GM18868 (cell line): ENCODE results near the gene RNU1-2.
"Not testable (repeated sequence)": the region's sequence is repeated elsewhere in the genome, so short reads cannot be mapped to it uniquely, and the experiment has no call there.

Source experiments
- ATAC-seq: cut with Tn5 transposase; IDR thresholded peaks from one replicate; pipeline ENCODE4 v1.9.1; 2021; ENCODE audit warnings: mild to moderate bottlenecking, moderate library complexity; ENCODE audit not compliant: unreplicated experiment

RNU1-2 gene

DNA sequence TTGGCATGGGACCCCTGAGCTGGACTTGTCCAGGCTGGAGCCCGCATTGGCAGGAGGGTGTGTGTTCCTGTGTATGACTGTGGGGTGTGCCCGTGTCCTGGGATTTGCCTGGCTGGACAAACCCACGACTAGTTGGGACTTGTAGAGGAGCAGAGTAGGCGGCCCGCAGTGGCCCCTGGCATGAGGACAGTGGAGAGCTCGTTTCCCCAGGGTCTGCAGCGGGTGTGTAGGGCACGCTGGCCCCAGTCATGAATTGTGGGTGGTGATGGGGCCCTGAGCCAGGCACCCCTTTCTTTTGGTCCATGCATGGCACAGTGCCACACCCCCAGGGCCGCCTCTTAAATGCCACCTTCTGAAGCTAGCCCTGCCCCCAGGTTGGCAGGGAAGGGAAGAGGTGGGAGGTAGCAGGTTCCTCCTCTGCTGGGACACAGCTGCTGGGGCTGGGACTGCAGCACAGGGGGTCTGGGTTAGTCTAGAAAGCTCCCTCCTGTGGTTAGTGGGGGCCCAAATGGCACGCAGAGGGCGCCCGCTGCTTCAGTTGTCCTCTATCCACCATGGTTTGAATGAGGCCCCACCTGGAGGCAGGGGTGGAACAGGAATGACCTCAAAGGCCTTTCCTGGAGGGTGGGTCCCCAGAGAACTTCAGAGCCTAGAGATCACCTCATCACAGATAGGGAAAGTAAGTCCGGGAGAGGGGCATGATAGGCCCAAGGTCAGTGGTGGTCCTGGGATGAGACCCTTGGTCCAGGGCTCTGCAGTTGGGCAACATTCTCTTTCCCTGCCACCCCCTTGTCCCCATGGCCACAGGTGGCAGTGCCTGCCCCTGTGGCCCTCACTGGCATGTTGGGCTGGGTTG lies 30.1 kb downstream of the RNU1-2 start:
- ATAC-seq = no peak

DNA sequence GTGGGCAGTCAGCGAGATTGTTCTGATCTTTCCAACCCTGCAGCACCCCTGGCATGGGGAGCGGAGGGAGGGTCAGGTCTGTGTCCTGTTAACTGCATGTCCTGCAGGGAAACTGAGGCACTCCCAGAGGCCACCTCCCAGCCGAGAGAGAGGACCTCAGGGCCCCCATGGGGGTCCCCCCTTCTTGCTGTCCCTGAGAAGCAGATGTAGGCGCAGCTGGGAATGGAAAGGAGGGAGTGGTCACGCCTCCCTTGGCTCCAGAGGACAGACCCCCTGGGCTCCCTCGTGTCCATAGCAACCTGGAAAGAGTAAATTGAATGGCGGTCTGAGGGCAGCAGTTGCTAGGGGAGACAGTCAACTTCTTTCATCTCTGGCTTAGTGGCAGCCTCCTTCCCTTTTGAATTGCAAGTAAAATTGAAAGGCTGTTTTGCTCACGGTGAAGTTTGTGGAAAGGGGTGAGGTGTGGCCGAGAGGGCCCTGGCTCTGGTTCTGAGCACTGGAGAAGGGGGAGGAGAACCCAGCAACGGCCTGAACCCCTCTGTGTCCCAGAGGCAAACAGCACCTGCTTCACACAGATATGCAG lies 30.8 kb downstream of the RNU1-2 start:
- no peak for ATAC-seq

- no peak for ATAC-seq
Observed at GRCh38 chr1:16927256-16927655, 31.5 kb downstream of the RNU1-2 start.

DNA sequence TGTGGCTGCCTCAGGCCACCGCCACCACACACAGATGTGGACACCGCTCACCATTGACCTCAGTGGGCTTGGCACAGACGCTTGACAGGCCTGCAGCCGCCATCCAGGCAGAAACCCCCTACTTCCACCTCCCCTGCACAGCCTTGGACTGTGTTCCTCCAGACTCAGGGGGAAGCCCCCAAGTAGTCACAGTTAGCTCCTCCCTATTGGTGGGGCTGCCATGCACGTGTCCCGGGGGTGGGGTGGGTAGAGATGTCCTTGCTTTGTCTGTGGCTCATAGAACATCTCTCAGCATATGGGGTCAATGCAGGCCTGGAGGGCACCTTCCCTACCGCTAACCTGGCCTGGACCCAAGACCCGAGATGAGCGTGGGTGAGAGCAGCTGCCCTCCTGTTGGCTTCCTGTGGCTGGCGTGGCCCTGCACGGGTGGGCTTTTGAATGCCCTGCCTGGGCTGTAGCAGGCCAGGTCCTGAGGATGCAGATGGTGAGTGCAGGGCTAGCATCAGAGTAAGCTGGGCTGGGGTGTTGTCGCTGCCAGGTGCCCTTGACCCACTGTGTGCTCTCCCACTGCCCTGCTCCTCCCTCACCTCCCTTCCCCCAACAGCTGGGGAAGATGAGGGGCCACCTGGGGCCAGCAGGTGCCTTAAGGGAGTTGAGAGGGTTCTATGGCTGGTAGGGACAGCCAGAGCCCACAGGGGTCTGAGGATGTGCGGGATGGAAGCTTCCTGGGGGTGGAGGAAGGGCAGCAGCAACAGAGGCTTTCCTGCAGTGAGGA lies 32.1 kb downstream of the RNU1-2 start:
- ATAC-seq = no peak

- ATAC-seq = not testable (repeated sequence)
Observed at GRCh38 chr1:16929146-16930041, 33.6 kb downstream of the RNU1-2 start.

- ATAC-seq = not testable (repeated sequence)
Observed at GRCh38 chr1:16931206-16931934, 35.6 kb downstream of the RNU1-2 start.

GRCh38 chr1:16933945-16934344 lies 38.2 kb downstream of the RNU1-2 start:
- ATAC-seq = not testable (repeated sequence)

DNA sequence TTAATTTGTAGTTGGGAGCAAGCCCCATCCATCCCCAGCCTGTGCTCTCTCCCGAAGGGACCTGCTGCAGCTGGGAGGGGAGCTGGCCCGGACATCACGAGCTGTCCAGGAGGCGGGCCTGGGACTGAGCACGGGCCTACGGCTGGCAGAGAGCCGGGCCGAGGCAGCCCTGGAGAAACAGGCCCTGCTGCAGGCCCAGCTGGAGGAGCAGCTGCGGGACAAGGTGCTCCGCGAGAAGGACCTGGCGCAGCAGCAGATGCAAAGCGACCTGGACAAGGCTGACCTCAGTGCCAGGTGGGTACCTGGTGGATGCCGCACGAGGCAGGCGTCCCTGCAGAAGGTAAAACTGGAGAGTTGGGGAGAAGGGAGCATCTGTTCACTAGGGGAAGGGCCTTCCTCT lies 40.8 kb downstream of the RNU1-2 start:
- not testable (repeated sequence) for ATAC-seq

GRCh38 chr1:16938351-16939321 lies 42.9 kb downstream of the RNU1-2 start:
- no peak for ATAC-seq

DNA sequence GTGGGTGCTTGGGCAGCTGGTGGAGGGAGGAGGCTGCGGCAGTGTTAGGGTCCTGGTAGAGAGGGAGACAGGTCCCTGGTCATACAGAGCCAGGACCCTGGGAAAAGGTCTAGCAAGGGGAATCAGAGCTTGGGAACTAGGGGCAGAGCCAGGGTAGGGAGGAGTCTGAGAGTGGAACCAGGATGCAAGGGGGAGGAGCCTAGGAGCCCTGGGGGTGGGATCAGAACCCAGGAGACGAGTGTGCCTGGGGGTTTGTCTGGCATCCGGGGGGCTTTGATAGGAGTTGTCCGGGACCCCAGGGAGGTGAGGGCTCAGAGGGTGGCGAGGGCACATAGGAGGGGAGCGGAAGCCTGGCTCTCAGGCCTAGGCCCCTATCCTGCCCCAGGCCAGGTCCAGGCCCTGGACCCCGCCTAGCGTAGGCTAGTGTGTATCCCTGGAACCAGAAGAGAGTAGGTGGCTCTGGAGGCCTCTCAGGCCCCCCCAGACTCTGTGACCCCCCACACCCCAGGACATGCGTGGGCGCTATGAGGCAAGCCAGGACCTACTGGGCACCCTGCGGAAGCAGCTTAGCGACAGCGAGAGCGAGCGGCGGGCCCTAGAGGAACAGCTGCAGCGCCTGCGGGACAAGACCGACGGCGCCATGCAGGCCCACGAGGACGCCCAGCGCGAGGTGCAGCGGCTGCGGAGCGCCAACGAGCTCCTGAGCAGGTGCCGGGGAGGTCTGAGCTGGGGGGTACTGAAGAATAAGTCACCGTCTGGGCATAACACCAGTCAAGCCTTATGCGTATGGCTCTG lies 43.8 kb downstream of the RNU1-2 start:
- ATAC-seq = not testable (repeated sequence)

- no peak for ATAC-seq
Observed at GRCh38 chr1:16944038-16944437, 48.3 kb downstream of the RNU1-2 start.

DNA sequence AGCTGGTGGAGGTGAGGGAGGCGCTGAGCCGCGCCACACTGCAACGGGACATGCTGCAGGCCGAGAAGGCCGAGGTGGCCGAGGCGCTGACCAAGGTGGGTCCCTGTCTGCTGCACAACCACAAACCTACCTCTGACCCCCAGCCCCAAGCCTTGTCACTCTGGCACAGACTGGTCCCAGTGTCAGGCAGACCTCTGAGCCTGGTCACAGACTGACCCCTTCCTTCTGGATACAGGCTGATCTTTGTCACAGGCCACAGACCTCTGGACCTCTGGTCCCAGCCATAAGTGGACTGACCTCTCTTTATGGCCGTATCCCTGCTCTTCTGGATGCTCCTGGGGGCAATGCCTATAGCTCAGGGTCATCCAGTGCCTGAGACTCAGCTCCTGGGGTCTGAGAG lies 49.7 kb downstream of the RNU1-2 start:
- ATAC-seq = not testable (repeated sequence)
